Gastroesophageal sphincter (tissue), 3 donors: ENCODE data around the gene BEGAIN.

ENCODE experiments used
- EP300 ChIP-seq: sonication (generic); formaldehyde crosslinking; IDR thresholded peaks from one replicate; pipeline ENCODE4 v1.6.1; 2017; ENCODE audit warnings: antibody characterized with exemption, mild to moderate bottlenecking
- POLR2A ChIP-seq, 2 donors: fragments of 450-650 bp; IDR thresholded peaks; one replicate each; pipeline ENCODE4 v1.6.1; 2017; ENCODE audit warnings: antibody characterized with exemption in 2 of 2, mild to moderate bottlenecking in 2 of 2, moderate library complexity in 1 of 2
- POLR2AphosphoS5 ChIP-seq: sonication (generic); formaldehyde crosslinking; IDR thresholded peaks from one replicate; pipeline ENCODE4 v1.6.1; 2017; ENCODE audit warnings: antibody characterized with exemption
- TF ChIP-seq, protein P1 (sequence below), 4 experiments: fragments of 200-600 bp in 2 of 4; fragments of 450-650 bp in 2 of 4; sonication (generic) in 1 of 4; IDR thresholded peaks; one replicate each; pipeline ENCODE4 v1.5.1; 2017 to 2019; ENCODE audit warnings: antibody characterized with exemption in 4 of 4, mild to moderate bottlenecking in 2 of 4, moderate library complexity in 2 of 4

DNA sequence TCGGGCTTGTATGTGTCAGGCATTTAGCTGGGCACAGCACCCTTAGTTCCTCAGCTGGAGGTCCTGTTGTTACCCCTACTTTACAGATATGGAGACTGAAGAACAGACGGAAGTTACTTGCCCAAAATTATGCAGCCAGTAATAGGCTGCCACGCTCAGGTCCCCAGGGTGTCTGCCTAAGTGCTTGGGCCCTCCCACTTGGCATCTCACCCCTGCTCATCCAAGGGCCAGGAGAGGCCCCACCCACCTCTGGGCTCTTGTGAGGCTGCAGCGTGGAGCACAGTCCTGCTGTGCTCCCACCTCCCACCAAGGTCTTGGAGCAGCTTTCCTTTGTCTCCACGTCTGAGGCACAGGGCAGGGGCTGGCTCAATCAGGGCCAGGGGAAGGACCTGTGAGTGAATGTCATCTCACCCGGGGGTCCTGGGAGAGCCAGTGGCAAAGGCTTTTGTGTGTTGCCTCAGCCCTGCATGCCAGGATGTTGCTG lies 64.6 kb downstream of the BEGAIN start:
- TF ChIP-seq, protein P1, sequence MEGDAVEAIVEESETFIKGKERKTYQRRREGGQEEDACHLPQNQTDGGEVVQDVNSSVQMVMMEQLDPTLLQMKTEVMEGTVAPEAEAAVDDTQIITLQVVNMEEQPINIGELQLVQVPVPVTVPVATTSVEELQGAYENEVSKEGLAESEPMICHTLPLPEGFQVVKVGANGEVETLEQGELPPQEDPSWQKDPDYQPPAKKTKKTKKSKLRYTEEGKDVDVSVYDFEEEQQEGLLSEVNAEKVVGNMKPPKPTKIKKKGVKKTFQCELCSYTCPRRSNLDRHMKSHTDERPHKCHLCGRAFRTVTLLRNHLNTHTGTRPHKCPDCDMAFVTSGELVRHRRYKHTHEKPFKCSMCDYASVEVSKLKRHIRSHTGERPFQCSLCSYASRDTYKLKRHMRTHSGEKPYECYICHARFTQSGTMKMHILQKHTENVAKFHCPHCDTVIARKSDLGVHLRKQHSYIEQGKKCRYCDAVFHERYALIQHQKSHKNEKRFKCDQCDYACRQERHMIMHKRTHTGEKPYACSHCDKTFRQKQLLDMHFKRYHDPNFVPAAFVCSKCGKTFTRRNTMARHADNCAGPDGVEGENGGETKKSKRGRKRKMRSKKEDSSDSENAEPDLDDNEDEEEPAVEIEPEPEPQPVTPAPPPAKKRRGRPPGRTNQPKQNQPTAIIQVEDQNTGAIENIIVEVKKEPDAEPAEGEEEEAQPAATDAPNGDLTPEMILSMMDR (IDR thresholded peaks at IDR 0.05): no peak
- TF ChIP-seq EP300 (no peak), POLR2A (IDR thresholded peaks at IDR 0.05) (no peak), POLR2AphosphoS5 (no peak)
